Measurements from ENCODE around the gene THBS1.

The THBS1 gene

GRCh38 chr15:39564972-39565665, 15.8 kb upstream of the THBS1 start:
- no peak overlapping the region for H3K9ac ChIP-seq (ENCODE audit: low read length)
- H3K36me3 ChIP-seq (ENCODE audit: insufficient read depth, low read length) = no peaks in the 10 kb centered on the region
- no peaks in the 10 kb centered on the region for H3K4me1 ChIP-seq (ENCODE audit: insufficient read depth, low read length, severe bottlenecking)
- no peaks in the 10 kb centered on the region for H3F3A ChIP-seq (ENCODE audit: insufficient read depth, low read length)
- no peaks in the 10 kb centered on the region for H3K27me3 ChIP-seq (ENCODE audit: insufficient read depth, low read length)
- no peaks in the 10 kb centered on the region for H3K9me3 ChIP-seq (ENCODE audit: low read length)
- H3K9me2 ChIP-seq (ENCODE audit: low read depth, low read length) = no peaks in the 10 kb centered on the region
- H3K79me2 ChIP-seq (ENCODE audit: insufficient read depth, low read length) = no peaks in the 10 kb centered on the region
- no peak for TF ChIP-seq EZH2 (IDR thresholded peaks at IDR 0.05; ENCODE audit: borderline replicate concordance, low read length)
- TF ChIP-seq, protein P1, sequence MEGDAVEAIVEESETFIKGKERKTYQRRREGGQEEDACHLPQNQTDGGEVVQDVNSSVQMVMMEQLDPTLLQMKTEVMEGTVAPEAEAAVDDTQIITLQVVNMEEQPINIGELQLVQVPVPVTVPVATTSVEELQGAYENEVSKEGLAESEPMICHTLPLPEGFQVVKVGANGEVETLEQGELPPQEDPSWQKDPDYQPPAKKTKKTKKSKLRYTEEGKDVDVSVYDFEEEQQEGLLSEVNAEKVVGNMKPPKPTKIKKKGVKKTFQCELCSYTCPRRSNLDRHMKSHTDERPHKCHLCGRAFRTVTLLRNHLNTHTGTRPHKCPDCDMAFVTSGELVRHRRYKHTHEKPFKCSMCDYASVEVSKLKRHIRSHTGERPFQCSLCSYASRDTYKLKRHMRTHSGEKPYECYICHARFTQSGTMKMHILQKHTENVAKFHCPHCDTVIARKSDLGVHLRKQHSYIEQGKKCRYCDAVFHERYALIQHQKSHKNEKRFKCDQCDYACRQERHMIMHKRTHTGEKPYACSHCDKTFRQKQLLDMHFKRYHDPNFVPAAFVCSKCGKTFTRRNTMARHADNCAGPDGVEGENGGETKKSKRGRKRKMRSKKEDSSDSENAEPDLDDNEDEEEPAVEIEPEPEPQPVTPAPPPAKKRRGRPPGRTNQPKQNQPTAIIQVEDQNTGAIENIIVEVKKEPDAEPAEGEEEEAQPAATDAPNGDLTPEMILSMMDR (IDR thresholded peaks at IDR 0.05; ENCODE audit: low read length) = no peak
- no peaks in the 10 kb centered on the region for H4K20me1 ChIP-seq (ENCODE audit: insufficient read depth, low read length)
- H3K4me2 ChIP-seq (ENCODE audit: low read length) = no peak overlapping the region
- no peak overlapping the region for H3K4me3 ChIP-seq (ENCODE audit: low read depth, low read length, poor library complexity, severe bottlenecking)
- no peak overlapping the region for H2AFZ ChIP-seq (ENCODE audit: low read length)
- H3K27ac ChIP-seq (ENCODE audit: low read depth, low read length, poor library complexity, severe bottlenecking) = no peak overlapping the region

DNA sequence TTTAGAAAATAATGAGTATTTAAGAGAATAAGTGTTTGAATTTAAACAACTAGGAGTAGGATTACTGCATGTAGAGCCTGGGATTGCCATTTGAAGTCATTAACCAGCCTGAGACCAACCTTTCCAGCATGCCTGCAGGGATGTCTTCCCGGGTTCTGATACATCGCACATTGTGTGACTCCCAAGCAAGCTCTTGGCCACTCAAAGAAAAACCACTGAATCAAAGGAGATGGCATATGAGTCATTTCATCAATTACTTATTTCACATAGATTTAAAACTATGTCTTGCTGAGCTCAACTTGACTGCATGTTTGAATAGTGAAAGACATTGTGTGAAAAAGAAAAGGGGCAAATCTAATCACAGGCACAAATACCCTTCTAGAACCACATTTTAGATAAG, 15.0 kb upstream of the THBS1 start:
- Histone ChIP-seq H3K4me3 (ENCODE audit: low read depth, low read length, poor library complexity, severe bottlenecking) (no peak overlapping the region), H3K9me3 (ENCODE audit: low read length) (no peaks in the 10 kb centered on the region), H4K20me1 (ENCODE audit: insufficient read depth, low read length) (no peaks in the 10 kb centered on the region), H3K27ac (ENCODE audit: low read depth, low read length, poor library complexity, severe bottlenecking) (no peak overlapping the region), H2AFZ (ENCODE audit: low read length) (no peak overlapping the region), H3K4me1 (ENCODE audit: insufficient read depth, low read length, severe bottlenecking) (no peaks in the 10 kb centered on the region), H3K36me3 (ENCODE audit: insufficient read depth, low read length) (no peaks in the 10 kb centered on the region), H3K27me3 (ENCODE audit: insufficient read depth, low read length) (no peaks in the 10 kb centered on the region), H3F3A (ENCODE audit: insufficient read depth, low read length) (no peaks in the 10 kb centered on the region), H3K9ac (ENCODE audit: low read length) (no peak overlapping the region), H3K79me2 (ENCODE audit: insufficient read depth, low read length) (no peaks in the 10 kb centered on the region), H3K4me2 (ENCODE audit: low read length) (no peak overlapping the region), H3K9me2 (ENCODE audit: low read depth, low read length) (no peaks in the 10 kb centered on the region)
- TF ChIP-seq, protein P1 (IDR thresholded peaks at IDR 0.05; ENCODE audit: low read length) = no peak
- TF ChIP-seq EZH2 (IDR thresholded peaks at IDR 0.05; ENCODE audit: borderline replicate concordance, low read length) = no peak

GRCh38 chr15:39573287-39573686, 7.6 kb upstream of the THBS1 start:
- Histone ChIP-seq H3F3A (ENCODE audit: insufficient read depth, low read length) (no peaks in the 10 kb centered on the region), H3K4me1 (ENCODE audit: insufficient read depth, low read length, severe bottlenecking) (no peaks in the 10 kb centered on the region), H3K27ac (ENCODE audit: low read depth, low read length, poor library complexity, severe bottlenecking) (no peak overlapping the region), H3K4me2 (ENCODE audit: low read length) (no peak overlapping the region), H4K20me1 (ENCODE audit: insufficient read depth, low read length) (no peaks in the 10 kb centered on the region), H3K4me3 (ENCODE audit: low read depth, low read length, poor library complexity, severe bottlenecking) (no peak overlapping the region), H3K79me2 (ENCODE audit: insufficient read depth, low read length) (no peaks in the 10 kb centered on the region), H3K9ac (ENCODE audit: low read length) (no peak overlapping the region), H3K9me2 (ENCODE audit: low read depth, low read length) (no peaks in the 10 kb centered on the region), H2AFZ (ENCODE audit: low read length) (no peak overlapping the region), H3K9me3 (ENCODE audit: low read length) (no peaks in the 10 kb centered on the region), H3K36me3 (ENCODE audit: insufficient read depth, low read length) (no peaks in the 10 kb centered on the region), H3K27me3 (ENCODE audit: insufficient read depth, low read length) (no peaks in the 10 kb centered on the region)
- no peak for TF ChIP-seq EZH2 (IDR thresholded peaks at IDR 0.05; ENCODE audit: borderline replicate concordance, low read length)
- TF ChIP-seq, protein P1 (IDR thresholded peaks at IDR 0.05; ENCODE audit: low read length) = no peak
